Measurements from ENCODE around the gene SIK3. TPM values are rescaled to one million over a fixed set of nuclear protein-coding genes. Genes with fewer than 3 reads are reported as not detected.

Gene SIK3
- total RNA-seq, 1 donor: 25.7 TPM

- Histone ChIP-seq H3K4me3 (ENCODE audit: insufficient read depth, low read length) (no peak overlapping the region), H3K27ac (ENCODE audit: low read depth, low read length) (no peak overlapping the region), H3K27me3 (ENCODE audit: insufficient read depth, low read length) (no peaks in the 10 kb centered on the region), H3K79me2 (ENCODE audit: insufficient read depth, low read length) (no peaks in the 10 kb centered on the region), H3K9me3 (ENCODE audit: low read depth, low read length) (no peaks in the 10 kb centered on the region), H3K36me3 (ENCODE audit: insufficient read depth, low read length) (no peaks in the 10 kb centered on the region), H2AFZ (ENCODE audit: low read length) (no peak overlapping the region), H3K4me1 (ENCODE audit: insufficient read depth, low read length) (peaks cover 15% of the 10 kb centered on the region), H4K20me1 (ENCODE audit: insufficient read depth, low read length) (peaks cover 5% of the 10 kb centered on the region), H3K4me2 (ENCODE audit: insufficient read depth, low read length) (no peak overlapping the region)
- TF ChIP-seq, protein P1, sequence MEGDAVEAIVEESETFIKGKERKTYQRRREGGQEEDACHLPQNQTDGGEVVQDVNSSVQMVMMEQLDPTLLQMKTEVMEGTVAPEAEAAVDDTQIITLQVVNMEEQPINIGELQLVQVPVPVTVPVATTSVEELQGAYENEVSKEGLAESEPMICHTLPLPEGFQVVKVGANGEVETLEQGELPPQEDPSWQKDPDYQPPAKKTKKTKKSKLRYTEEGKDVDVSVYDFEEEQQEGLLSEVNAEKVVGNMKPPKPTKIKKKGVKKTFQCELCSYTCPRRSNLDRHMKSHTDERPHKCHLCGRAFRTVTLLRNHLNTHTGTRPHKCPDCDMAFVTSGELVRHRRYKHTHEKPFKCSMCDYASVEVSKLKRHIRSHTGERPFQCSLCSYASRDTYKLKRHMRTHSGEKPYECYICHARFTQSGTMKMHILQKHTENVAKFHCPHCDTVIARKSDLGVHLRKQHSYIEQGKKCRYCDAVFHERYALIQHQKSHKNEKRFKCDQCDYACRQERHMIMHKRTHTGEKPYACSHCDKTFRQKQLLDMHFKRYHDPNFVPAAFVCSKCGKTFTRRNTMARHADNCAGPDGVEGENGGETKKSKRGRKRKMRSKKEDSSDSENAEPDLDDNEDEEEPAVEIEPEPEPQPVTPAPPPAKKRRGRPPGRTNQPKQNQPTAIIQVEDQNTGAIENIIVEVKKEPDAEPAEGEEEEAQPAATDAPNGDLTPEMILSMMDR (IDR thresholded peaks at IDR 0.05; ENCODE audit: extremely low read depth, low read depth, low read length): no peak
- DNase-seq (ENCODE audit: insufficient read length, low spot score, missing footprints): no peak
Observed at GRCh38 chr11:116916886-116917285, 181.3 kb downstream of the SIK3 start.

DNA sequence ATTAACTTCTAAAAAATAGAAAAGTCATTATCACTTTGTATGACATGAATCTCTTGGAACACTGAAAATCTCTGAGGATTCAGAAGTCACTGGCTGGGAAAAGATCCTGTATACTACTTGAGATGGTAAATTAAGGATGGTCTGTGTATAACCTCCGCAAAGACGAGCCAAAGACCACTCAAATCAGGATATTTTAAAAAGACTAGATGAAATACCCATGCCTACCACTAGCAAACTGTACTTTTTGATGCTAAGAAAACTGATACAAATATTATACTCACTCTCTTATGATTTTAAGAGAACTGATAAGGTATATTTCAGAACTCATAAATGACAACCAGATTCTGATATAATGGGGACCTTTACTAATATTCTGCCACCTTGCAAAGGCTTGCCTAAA, 182.2 kb downstream of the SIK3 start:
- Histone ChIP-seq H3K4me2 (ENCODE audit: insufficient read depth, low read length) (no peak overlapping the region), H3K79me2 (ENCODE audit: insufficient read depth, low read length) (no peaks in the 10 kb centered on the region), H2AFZ (ENCODE audit: low read length) (no peak overlapping the region)

DNA sequence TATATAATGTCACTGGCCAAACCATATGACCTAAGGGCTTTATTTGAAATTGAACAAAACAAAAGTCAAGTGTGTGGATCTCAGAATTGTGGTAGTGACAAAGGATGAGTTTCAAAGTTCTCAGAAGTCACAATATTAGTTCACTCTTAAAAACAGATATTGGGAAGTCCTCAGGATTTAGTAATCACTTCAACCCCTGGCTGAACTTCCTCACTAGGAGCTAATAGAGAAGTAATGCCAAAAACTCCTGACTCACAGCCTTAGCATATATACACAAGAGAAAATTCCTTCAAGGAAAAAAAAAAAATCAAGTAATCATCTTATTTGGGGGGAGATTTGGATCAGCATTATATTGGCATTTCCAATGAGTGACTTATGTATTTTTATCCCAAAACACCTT, 185.2 kb downstream of the SIK3 start:
- Histone ChIP-seq H3K79me2 (ENCODE audit: insufficient read depth, low read length) (peaks cover 5% of the 10 kb centered on the region), H2AFZ (ENCODE audit: low read length) (no peak overlapping the region), H4K20me1 (ENCODE audit: insufficient read depth, low read length) (peaks cover 5% of the 10 kb centered on the region), H3K9me3 (ENCODE audit: low read depth, low read length) (no peaks in the 10 kb centered on the region), H3K27ac (ENCODE audit: low read depth, low read length) (peak overlapping the region; percentile 26), H3K4me1 (ENCODE audit: insufficient read depth, low read length) (peaks cover 22% of the 10 kb centered on the region), H3K27me3 (ENCODE audit: insufficient read depth, low read length) (no peaks in the 10 kb centered on the region), H3K36me3 (ENCODE audit: insufficient read depth, low read length) (no peaks in the 10 kb centered on the region), H3K4me3 (ENCODE audit: insufficient read depth, low read length) (no peak overlapping the region), H3K4me2 (ENCODE audit: insufficient read depth, low read length) (peak overlapping the region; percentile 25)
- DNase-seq (ENCODE audit: insufficient read length, low spot score, missing footprints): peak; percentile 68
- TF ChIP-seq, protein P1 (IDR thresholded peaks at IDR 0.05; ENCODE audit: extremely low read depth, low read depth, low read length): no peak

More for the DNA sequence above, 182.2 kb downstream of the SIK3 start:
- no peak overlapping the region for H3K4me3 ChIP-seq (ENCODE audit: insufficient read depth, low read length)
- no peak overlapping the region for H3K27ac ChIP-seq (ENCODE audit: low read depth, low read length)
- no peaks in the 10 kb centered on the region for H3K36me3 ChIP-seq (ENCODE audit: insufficient read depth, low read length)
- peaks cover 15% of the 10 kb centered on the region for H3K4me1 ChIP-seq (ENCODE audit: insufficient read depth, low read length)
- TF ChIP-seq, protein P1 (IDR thresholded peaks at IDR 0.05; ENCODE audit: extremely low read depth, low read depth, low read length): no peak
- peaks cover 5% of the 10 kb centered on the region for H4K20me1 ChIP-seq (ENCODE audit: insufficient read depth, low read length)
- no peaks in the 10 kb centered on the region for H3K9me3 ChIP-seq (ENCODE audit: low read depth, low read length)
- no peak for DNase-seq (ENCODE audit: insufficient read length, low spot score, missing footprints)
- no peaks in the 10 kb centered on the region for H3K27me3 ChIP-seq (ENCODE audit: insufficient read depth, low read length)

DNA sequence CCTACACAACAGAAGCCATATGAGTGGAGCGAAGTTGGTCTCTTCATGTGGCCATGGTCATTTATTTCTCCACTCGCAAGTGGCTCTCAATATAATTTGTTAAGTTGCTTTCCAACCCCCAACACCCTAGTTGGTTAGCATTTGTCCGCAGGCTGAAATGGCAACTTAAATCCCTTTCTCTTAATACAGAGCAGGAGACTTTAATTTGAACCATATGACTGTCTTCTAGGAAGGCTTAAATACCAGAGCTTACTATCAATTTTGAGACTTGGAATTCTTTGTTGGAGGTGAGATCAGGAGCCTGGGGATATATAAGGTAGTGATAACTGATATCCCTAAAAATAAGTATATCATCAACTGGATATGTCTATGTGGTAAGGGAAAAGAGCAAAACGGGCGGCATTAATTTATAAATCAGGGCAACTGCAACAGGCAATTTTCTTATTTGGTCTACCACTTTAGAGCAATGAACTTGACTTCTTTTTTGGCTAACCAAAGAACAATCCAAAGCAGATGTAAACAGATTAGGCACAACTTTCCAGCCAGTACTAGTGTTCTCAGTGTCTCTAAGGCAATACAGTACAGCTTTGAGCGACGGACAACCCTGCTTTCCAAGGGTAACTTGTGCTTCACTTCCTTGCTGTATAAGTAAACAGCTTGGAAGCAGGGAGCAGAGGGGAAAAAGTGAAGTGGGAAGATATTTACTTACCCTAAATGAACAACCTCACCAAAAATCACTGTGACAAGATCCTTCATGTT, 186.1 kb downstream of the SIK3 start:
- no peaks in the 10 kb centered on the region for H3K36me3 ChIP-seq (ENCODE audit: insufficient read depth, low read length)
- TF ChIP-seq, protein P1 (IDR thresholded peaks at IDR 0.05; ENCODE audit: extremely low read depth, low read depth, low read length): no peak
- H3K4me2 ChIP-seq (ENCODE audit: insufficient read depth, low read length): no peak overlapping the region
- DNase-seq (ENCODE audit: insufficient read length, low spot score, missing footprints): no peak
- H3K27me3 ChIP-seq (ENCODE audit: insufficient read depth, low read length): no peaks in the 10 kb centered on the region
- H3K27ac ChIP-seq (ENCODE audit: low read depth, low read length): peak overlapping the region; percentile 26
- H3K9me3 ChIP-seq (ENCODE audit: low read depth, low read length): no peaks in the 10 kb centered on the region
- H4K20me1 ChIP-seq (ENCODE audit: insufficient read depth, low read length): peaks cover 5% of the 10 kb centered on the region
- H3K79me2 ChIP-seq (ENCODE audit: insufficient read depth, low read length): peaks cover 5% of the 10 kb centered on the region
- H3K4me3 ChIP-seq (ENCODE audit: insufficient read depth, low read length): no peak overlapping the region
- H3K4me1 ChIP-seq (ENCODE audit: insufficient read depth, low read length): peaks cover 22% of the 10 kb centered on the region
- no peak overlapping the region for H2AFZ ChIP-seq (ENCODE audit: low read length)

Measured in osteoblast (primary cell).